ENCODE results near the gene KRT38. TPM values are rescaled to one million over a fixed set of nuclear protein-coding genes. Genes with fewer than 3 reads are reported as not detected.

The KRT38 gene
- total RNA-seq, 1 experiment from 2014 or later: not detected

- H3K36me3 Mint-ChIP-seq (ENCODE audit: insufficient read depth, unreplicated experiment): no peaks in the 10 kb centered on the region
- Histone ChIP-seq H3K4me1 (no peaks in the 10 kb centered on the region), H3K27me3 (replicated peaks; ENCODE audit: control insufficient read depth, insufficient read depth, low read length) (no peaks in the 10 kb centered on the region), H3K36me3 (ENCODE audit: control insufficient read depth, insufficient read depth, low read length) (no peaks in the 10 kb centered on the region), H3K9me3 (peaks cover 6% of the 10 kb centered on the region), H3K4me3 (ENCODE audit: low read depth, low read length) (no peak overlapping the region)
- no peaks in the 10 kb centered on the region for H3K4me1 Mint-ChIP-seq (ENCODE audit: low read depth, unreplicated experiment)
- no peak for DNase-seq
- no TSS peak for BruUV-seq (replicated peaks)
- H3K27me3 Mint-ChIP-seq (ENCODE audit: insufficient read depth, unreplicated experiment): no peaks in the 10 kb centered on the region
- POLR2A ChIA-PET: no interaction called here
- intact Hi-C loops (cut with micrococcal nuclease; ENCODE audit: unreplicated experiment): no loop called here
- H3K27ac Mint-ChIP-seq (ENCODE audit: unreplicated experiment): no peak overlapping the region
- no peak overlapping the region for H3K4me3 Mint-ChIP-seq (ENCODE audit: unreplicated experiment)
- H3K9me3 Mint-ChIP-seq (ENCODE audit: unreplicated experiment): peaks cover 10% of the 10 kb centered on the region
- no peak for TF ChIP-seq CTCF (IDR thresholded peaks at IDR 0.05; ENCODE audit: insufficient read depth in 1 of 2, low read depth in 1 of 2, low read length in 1 of 2, severe bottlenecking in 1 of 2, unreplicated experiment in 1 of 2)
- CTCF ChIA-PET: interaction anchor here (0.7 kb wide), 1 partner anchor 46 kb away, joined by 3 read pairs; no protein-coding TSS in a partner anchor
Observed at GRCh38 chr17:41464173-41464572, 23.4 kb upstream of the KRT38 start.

GRCh38 chr17:41463746-41464145, 23.0 kb upstream of the KRT38 start:
- Histone ChIP-seq H3K36me3 (ENCODE audit: control insufficient read depth, insufficient read depth, low read length) (no peaks in the 10 kb centered on the region), H3K4me1 (no peaks in the 10 kb centered on the region), H3K27me3 (replicated peaks; ENCODE audit: control insufficient read depth, insufficient read depth, low read length) (no peaks in the 10 kb centered on the region), H3K9me3 (peaks cover 6% of the 10 kb centered on the region), H3K4me3 (ENCODE audit: low read depth, low read length) (no peak overlapping the region)
- CTCF ChIA-PET: interaction anchor here (0.7 kb wide), 1 partner anchor 46 kb away, joined by 3 read pairs; no protein-coding TSS in a partner anchor
- Mint-ChIP-seq H3K9me3 (ENCODE audit: unreplicated experiment) (peaks cover 10% of the 10 kb centered on the region), H3K27ac (ENCODE audit: unreplicated experiment) (no peak overlapping the region), H3K36me3 (ENCODE audit: insufficient read depth, unreplicated experiment) (no peaks in the 10 kb centered on the region), H3K27me3 (ENCODE audit: insufficient read depth, unreplicated experiment) (no peaks in the 10 kb centered on the region), H3K4me1 (ENCODE audit: low read depth, unreplicated experiment) (no peaks in the 10 kb centered on the region), H3K4me3 (ENCODE audit: unreplicated experiment) (no peak overlapping the region)
- intact Hi-C loops (cut with micrococcal nuclease; ENCODE audit: unreplicated experiment): no loop called here
- no peak for DNase-seq
- BruUV-seq (replicated peaks): no TSS peak
- POLR2A ChIA-PET: no interaction called here
- no peak for TF ChIP-seq CTCF (IDR thresholded peaks at IDR 0.05; ENCODE audit: insufficient read depth in 1 of 2, low read depth in 1 of 2, low read length in 1 of 2, severe bottlenecking in 1 of 2, unreplicated experiment in 1 of 2)

- no peaks in the 10 kb centered on the region for H3K36me3 ChIP-seq (ENCODE audit: control insufficient read depth, insufficient read depth, low read length)
- no peak overlapping the region for H3K4me3 ChIP-seq (ENCODE audit: low read depth, low read length)
- no peaks in the 10 kb centered on the region for H3K9me3 Mint-ChIP-seq (ENCODE audit: unreplicated experiment)
- H3K27me3 Mint-ChIP-seq (ENCODE audit: insufficient read depth, unreplicated experiment): no peaks in the 10 kb centered on the region
- ChIA-PET POLR2A (no interaction called here), CTCF (no interaction called here)
- no TSS peak for BruUV-seq (replicated peaks)
- no peaks in the 10 kb centered on the region for H3K4me1 ChIP-seq
- no peak for DNase-seq
- no peak for TF ChIP-seq CTCF (IDR thresholded peaks at IDR 0.05; ENCODE audit: insufficient read depth in 1 of 2, low read depth in 1 of 2, low read length in 1 of 2, severe bottlenecking in 1 of 2, unreplicated experiment in 1 of 2)
- H3K36me3 Mint-ChIP-seq (ENCODE audit: insufficient read depth, unreplicated experiment): no peaks in the 10 kb centered on the region
- H3K27ac Mint-ChIP-seq (ENCODE audit: unreplicated experiment): no peak overlapping the region
- no peak overlapping the region for H3K4me3 Mint-ChIP-seq (ENCODE audit: unreplicated experiment)
- no peaks in the 10 kb centered on the region for H3K4me1 Mint-ChIP-seq (ENCODE audit: low read depth, unreplicated experiment)
- intact Hi-C loops (cut with micrococcal nuclease; ENCODE audit: unreplicated experiment): no loop called here
- H3K27me3 ChIP-seq (replicated peaks; ENCODE audit: control insufficient read depth, insufficient read depth, low read length): no peaks in the 10 kb centered on the region
- peaks cover under 1% of the 10 kb centered on the region for H3K9me3 ChIP-seq
Observed at GRCh38 chr17:41462705-41463104, 21.9 kb upstream of the KRT38 start.
